ENCODE data around the gene FXYD5.

DNA sequence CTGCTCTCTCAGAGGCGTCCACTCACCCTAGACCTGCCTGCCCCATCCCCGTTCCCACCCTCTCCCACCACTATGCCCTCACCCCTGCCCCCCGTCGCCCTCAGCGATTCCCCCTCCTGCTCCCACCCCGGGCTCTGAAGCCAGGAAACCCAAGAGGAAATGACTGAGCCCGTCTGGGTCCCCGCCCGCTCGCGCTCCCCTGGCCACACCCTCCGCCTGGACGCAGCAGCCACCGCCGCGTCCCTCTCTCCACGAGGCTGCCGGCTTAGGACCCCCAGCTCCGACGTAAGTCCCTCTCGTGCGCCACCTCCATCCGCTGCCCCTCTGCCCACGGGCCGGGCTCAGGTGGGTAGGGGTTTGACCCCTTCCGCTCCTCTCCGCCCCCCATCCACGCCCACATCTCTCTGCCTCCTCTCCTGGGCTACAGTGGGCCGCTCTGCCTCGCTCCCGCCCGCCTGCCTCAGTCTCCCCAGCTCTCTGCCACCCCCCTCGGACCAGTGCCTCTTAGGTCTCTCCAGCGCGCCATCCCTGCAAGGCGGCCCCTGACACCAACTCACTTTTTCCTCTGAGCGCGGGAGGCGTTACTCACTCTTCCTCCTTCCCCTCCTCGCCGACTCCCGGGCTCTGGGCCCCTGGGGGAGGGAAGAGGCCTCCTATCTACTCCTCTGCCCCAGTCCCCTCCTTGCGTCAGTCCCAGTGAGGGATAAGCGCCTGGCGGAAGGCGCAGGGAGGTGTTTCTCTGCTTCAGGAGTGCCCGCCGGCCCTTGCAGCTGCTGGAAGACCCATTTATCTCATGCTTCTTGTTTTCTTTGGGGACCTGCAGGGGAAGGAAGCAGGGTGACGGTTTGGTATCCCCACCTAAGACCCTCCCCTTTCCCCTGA lies at the start of gene FXYD5:
- TF ChIP-seq CTCF (IDR thresholded peaks at IDR 0.05) (peak in 1 of 6 experiments; percentile 8), POLR2A (IDR thresholded peaks at IDR 0.05) (no peak)

Measured in Peyer's patch (tissue), 4 donors.